ENCODE measurements around the gene PRADC1. TPM values are rescaled to one million over a fixed set of nuclear protein-coding genes. Genes with fewer than 3 reads are reported as not detected.
"Not testable (repeated sequence)": the region's sequence is repeated elsewhere in the genome, so short reads cannot be mapped to it uniquely, and the experiment has no call there.

The PRADC1 gene
- total RNA-seq, 1 experiment from 2014 or later, result 24.1 TPM

DNA sequence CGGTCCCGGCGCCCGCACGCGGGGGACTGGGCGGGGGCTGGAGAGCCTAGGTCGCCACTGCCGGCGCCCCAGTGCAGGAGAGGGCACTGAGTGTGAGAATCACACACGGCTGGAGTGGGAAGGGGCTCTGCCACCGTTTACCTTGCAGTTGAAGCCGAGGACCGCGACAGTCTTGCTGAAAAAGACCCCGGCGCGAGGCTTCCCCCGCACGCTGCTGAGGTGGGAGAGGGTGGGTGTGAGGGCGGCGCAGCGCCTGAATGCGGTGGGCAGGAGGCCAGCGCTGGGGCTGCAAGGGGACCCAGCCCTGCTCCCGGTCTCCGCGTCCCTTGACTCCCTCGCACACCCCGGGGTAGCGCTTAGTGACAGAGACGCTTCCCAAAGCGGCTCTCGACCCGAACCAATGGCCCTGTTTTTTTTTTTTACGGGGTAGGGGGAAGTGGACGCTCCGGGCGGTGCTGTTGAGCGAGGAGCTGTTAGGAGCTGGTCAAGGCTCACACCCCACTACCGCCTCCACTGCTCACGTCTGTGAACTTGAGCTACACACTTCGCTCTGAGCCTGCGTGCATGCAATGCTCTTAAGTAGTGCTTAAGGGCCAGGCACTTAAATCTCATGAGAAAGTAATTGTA is 29.9 kb downstream of the PRADC1 start:
- DNase-seq (ENCODE audit: low spot score), result no peak

DNA sequence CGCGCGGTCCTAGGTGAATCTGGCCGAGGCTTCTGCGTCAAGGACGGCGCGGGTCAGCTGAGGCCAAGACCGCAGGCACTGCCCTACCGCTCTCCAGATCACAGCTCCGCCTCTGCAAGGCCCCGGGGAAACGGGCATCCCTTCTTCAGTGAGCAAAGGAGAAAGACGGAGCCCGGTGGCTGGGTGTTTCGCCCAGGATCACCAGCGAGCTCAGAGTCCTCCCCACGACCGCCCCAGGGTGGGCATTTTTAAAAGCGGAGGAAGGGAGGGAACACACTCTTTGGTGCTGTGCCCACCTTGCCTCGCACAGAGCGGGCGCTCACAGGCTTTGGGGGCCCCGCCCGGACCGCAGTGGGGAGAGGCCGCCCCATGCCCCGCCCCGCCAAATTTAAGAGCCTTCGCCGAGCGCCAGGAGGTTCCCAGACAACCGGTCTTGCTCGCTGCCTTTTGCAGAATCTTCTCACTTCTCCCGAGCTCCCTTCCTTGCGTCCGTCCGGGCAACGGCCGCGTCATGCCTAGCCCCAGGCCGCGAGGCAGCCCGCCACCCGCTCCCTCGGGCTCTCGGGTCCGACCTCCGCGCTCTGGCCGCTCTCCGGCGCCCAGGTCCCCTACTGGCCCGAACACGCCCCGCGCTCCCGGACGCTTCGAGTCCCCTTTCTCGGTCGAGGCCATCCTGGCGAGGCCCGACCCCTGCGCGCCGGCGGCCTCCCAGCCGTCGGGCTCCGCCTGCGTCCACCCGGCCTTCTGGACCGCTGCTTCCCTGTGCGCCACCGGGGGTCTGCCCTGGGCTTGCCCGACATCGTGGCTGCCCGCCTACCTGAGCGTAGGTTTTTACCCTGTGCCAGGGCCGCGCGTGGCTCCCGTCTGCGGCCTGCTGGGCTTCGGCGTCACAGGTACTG is 30.6 kb downstream of the PRADC1 start, which contains the start of gene NOTO:
Gene NOTO (plus strand): TSS at position 419 of the 899 bp plus-strand sequence. CDS start 93 bp downstream, at position 512.
- DNase-seq (ENCODE audit: low spot score), result no peak

DNA sequence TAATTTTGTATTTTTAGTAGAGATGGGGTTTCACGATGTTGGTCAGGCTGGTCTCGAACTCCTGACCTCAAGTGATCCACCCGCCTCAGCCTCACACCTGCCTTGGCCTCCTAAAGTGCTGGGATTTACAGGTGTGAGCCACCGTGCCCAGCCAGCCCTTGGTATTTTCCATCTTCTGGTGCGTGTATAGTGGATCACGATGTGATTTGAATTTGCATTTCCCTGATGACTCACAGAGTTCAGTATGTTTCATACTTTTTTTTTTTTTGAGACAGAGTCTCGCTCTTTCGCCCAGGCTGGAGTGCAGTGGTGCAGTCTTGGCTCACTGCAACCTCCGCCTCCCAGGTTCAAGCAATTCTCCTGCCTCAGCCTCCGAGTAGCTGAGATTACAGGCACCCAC is 32.8 kb downstream of the PRADC1 start:
- not testable (repeated sequence) for DNase-seq (ENCODE audit: low spot score)

DNA sequence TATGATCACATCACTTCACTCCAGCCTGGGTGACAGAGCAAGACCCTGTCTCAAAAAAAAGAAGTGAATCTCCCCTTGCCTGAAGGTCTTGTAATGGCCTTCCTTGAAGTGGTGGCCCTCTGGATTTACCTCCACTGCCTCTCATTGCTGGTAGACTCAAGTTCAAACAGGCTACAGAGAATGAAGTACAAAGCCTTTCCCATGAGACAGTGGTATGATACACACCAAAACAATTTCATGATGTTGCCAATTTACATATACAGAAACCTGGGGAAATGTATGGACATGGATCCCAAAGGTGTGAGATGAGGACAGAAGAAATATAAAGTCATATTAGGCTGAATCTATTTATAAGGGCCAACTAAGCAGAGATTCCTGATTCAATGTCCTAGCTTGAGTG is 35.5 kb downstream of the PRADC1 start:
- no peak for DNase-seq (ENCODE audit: low spot score)

DNA sequence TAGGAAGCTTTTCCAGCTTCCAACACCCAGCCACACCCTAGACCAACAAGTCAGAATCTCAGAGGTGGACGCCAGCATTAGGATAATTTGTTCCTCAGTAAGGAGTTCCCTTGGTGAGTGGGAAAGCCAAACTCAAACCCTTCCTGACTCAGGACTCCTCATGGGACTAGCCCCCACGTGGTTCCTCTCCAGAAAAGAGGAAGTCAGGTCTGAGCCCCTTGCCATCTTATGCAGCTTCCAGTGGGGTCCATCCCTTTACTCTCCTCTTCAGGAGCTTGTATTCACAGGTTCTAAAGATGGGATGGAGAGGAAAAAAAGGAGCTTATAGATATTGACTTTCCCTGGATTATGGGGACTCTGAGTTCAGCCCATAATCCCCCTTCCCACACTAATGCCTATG is 45.5 kb downstream of the PRADC1 start:
- DNase-seq (ENCODE audit: low spot score), result no peak

DNA sequence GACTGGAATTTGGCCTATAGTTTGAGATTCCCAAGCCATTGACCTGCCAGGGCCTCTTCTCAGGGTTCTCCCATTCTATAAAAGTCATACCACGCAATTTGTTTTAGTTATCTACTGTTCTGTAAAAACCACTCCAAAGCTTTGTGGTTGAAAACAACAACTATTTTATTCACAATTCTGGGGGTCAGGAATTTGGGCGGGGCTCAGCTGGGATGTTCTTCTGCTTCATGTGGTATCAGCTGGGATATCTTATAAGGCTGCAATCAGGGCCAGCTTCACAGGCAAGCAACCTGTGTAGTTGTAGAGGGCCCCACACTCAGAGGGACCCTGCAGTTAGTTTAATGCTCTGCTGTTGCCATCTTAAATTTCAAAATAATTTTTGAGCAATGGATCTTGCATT is 47.1 kb downstream of the PRADC1 start:
- no peak for DNase-seq (ENCODE audit: low spot score)

Other genes with a start within 250 kb of the PRADC1 start
- gene SFXN5, start 161.5 kb downstream of the PRADC1 start, total RNA-seq (2014; rRNA removed; shearing (Covaris generic)), result 48.3 and 49.4 TPM in 2 replicates
- 13.9 and 14.6 TPM in 2 replicates for gene RAB11FIP5, start 120.3 kb downstream of the PRADC1 start, total RNA-seq (2014; rRNA removed; shearing (Covaris generic))
- not detected in 2 replicates for gene NOTO, start 30.7 kb downstream of the PRADC1 start, total RNA-seq (2014; rRNA removed; shearing (Covaris generic))
- 40.3 and 45.9 TPM in 2 replicates for gene SMYD5, start 19.0 kb downstream of the PRADC1 start, total RNA-seq (2014; rRNA removed; shearing (Covaris generic))
- gene CCT7, start 1.1 kb upstream of the PRADC1 start, total RNA-seq (2014; rRNA removed; shearing (Covaris generic)), result 502 and 515 TPM in 2 replicates
- gene FBXO41, start 51.2 kb upstream of the PRADC1 start, total RNA-seq (2014; rRNA removed; shearing (Covaris generic)), result 18.0 and 26.8 TPM in 2 replicates
- 0.37 and 2.2 TPM in 2 replicates for gene EGR4, start 60.3 kb upstream of the PRADC1 start, total RNA-seq (2014; rRNA removed; shearing (Covaris generic))
- 13.9 and 18.2 TPM in 2 replicates for gene ALMS1, start 152.6 kb upstream of the PRADC1 start, total RNA-seq (2014; rRNA removed; shearing (Covaris generic))

All from HT-29 (cell line).